Caco-2 (cell line): ENCODE measurements around the gene TMEM14B. TPM values are rescaled to one million over a fixed set of nuclear protein-coding genes. Genes with fewer than 3 reads are reported as not detected.

ENCODE experiments used
- BruUV-seq: library from RNA; stranded (reverse); fragments of 400-500 nt; replicated peaks from 2 replicates; lab custom pipeline; 2021; lab: Mats Ljungman, UMichigan
- CTCF ChIA-PET: fragments of 300-600 bp; sonication (Branson Sonifier 250); formaldehyde crosslinking; loops from one replicate; lab custom pipeline; 2022; ENCODE audit warnings: antibody characterized with exemption; lab: Charles Lee
- POLR2A ChIA-PET: fragments of 300-600 bp; sonication (Branson Sonifier 250); formaldehyde crosslinking; loops from one replicate; lab custom pipeline; 2022; ENCODE audit warnings: antibody characterized with exemption; lab: Charles Lee
- DNase-seq, 2 experiments: peaks; one replicate each; pipeline versions ENCODE4 v3.0.0 to v3.0.0-alpha.2; 2020 to 2022
- H3K27me3 ChIP-seq: replicated peaks from 2 replicates; pipeline ENCODE4 v1.6.0; 2011; ENCODE audit warnings: low read length; ENCODE audit not compliant: control insufficient read depth, insufficient read depth
- H3K36me3 ChIP-seq: 2 replicates; pipeline ENCODE4 v1.5.1; 2011; ENCODE audit warnings: low read length; ENCODE audit not compliant: control insufficient read depth, insufficient read depth
- H3K4me1 ChIP-seq: fragments of 250-450 bp; sonication (Bioruptor Pico); 2 replicates; pipeline ENCODE4 v1.5.1; 2020; ENCODE audit warnings: mild to moderate bottlenecking
- H3K4me3 ChIP-seq: 2 replicates; pipeline ENCODE4 v1.5.1; 2011; ENCODE audit warnings: low read depth, mild to moderate bottlenecking, control low read depth, low read length
- H3K9me3 ChIP-seq: fragments of 250-450 bp; sonication (Bioruptor Pico); 2 replicates; pipeline ENCODE4 v1.5.1; 2020; ENCODE audit warnings: mild to moderate bottlenecking, moderate library complexity
- H3K27ac Mint-ChIP-seq: one replicate; pipeline ENCODE4 v1.8.0; 2022; ENCODE audit warnings: mixed read lengths; ENCODE audit not compliant: unreplicated experiment
- H3K27me3 Mint-ChIP-seq: one replicate; pipeline ENCODE4 v1.8.0; 2022; ENCODE audit warnings: mixed read lengths; ENCODE audit not compliant: insufficient read depth, unreplicated experiment
- H3K36me3 Mint-ChIP-seq: one replicate; pipeline ENCODE4 v1.8.0; 2022; ENCODE audit warnings: mild to moderate bottlenecking, mixed read lengths; ENCODE audit not compliant: insufficient read depth, unreplicated experiment
- H3K4me1 Mint-ChIP-seq: one replicate; pipeline ENCODE4 v1.8.0; 2022; ENCODE audit warnings: low read depth, mixed read lengths; ENCODE audit not compliant: unreplicated experiment
- H3K4me3 Mint-ChIP-seq: one replicate; pipeline ENCODE4 v1.8.0; 2022; ENCODE audit warnings: mild to moderate bottlenecking, moderate library complexity, mixed read lengths; ENCODE audit not compliant: unreplicated experiment
- H3K9me3 Mint-ChIP-seq: one replicate; pipeline ENCODE4 v1.8.0; 2022; ENCODE audit warnings: mixed read lengths; ENCODE audit not compliant: unreplicated experiment
- intact Hi-C: fragments of 100-400 bp; cut with micrococcal nuclease; formaldehyde crosslinking; loops from one replicate; pipeline ENCODE4 v1.10.0; 2022; ENCODE audit not compliant: unreplicated experiment
- total RNA-seq: library from RNA; stranded (reverse); gene quantifications from 2 replicates; pipeline ENCODE4 v1.2.3, GENCODE V29; 2022
- TF ChIP-seq, protein P1 (sequence below), 2 experiments: fragments of 200-600 bp in 1 of 2; IDR thresholded peaks; 1 replicate in 1 of 2; 2 replicates in 1 of 2; pipeline versions ENCODE4 v1.5.1 to v1.8.0; 2011 to 2022; ENCODE audit warnings: antibody characterized with exemption in 1 of 2, control low read depth in 1 of 2, inconsistent platforms in 1 of 2, low read depth in 1 of 2, low read length in 1 of 2, mild to moderate bottlenecking in 1 of 2, moderate library complexity in 1 of 2; ENCODE audit not compliant: insufficient read depth in 1 of 2, severe bottlenecking in 1 of 2, unreplicated experiment in 1 of 2

Gene TMEM14B
- total RNA-seq, 1 experiment from 2014 or later: 105 TPM

DNA sequence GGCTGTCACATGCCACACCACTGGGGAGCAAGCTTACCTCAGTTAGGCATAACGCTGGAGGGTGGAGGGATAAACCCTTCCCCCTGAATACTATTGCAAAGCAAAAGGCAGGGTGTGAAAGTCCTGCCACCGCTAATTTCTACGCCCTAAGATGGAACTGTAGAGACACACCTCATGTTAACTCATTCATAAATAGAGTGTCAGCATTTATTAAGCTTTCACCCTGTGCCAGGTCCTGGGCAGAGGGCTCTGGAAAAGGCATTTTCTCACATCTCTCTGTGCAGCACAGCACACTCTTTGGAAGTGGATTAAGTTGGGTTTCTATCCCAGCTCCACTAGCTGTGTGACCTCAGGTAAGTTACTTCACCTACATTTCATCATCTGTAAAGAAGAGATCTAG, 21.8 kb downstream of the TMEM14B start:
- H3K36me3 Mint-ChIP-seq: peaks cover 11% of the 10 kb centered on the region
- no peaks in the 10 kb centered on the region for H3K9me3 Mint-ChIP-seq
- no peak for DNase-seq
- Histone ChIP-seq H3K9me3 (no peaks in the 10 kb centered on the region), H3K4me3 (no peak overlapping the region), H3K4me1 (no peaks in the 10 kb centered on the region), H3K36me3 (no peaks in the 10 kb centered on the region), H3K27me3 (no peaks in the 10 kb centered on the region)
- no peak overlapping the region for H3K27ac Mint-ChIP-seq
- no peak overlapping the region for H3K4me3 Mint-ChIP-seq
- TF ChIP-seq, protein P1, sequence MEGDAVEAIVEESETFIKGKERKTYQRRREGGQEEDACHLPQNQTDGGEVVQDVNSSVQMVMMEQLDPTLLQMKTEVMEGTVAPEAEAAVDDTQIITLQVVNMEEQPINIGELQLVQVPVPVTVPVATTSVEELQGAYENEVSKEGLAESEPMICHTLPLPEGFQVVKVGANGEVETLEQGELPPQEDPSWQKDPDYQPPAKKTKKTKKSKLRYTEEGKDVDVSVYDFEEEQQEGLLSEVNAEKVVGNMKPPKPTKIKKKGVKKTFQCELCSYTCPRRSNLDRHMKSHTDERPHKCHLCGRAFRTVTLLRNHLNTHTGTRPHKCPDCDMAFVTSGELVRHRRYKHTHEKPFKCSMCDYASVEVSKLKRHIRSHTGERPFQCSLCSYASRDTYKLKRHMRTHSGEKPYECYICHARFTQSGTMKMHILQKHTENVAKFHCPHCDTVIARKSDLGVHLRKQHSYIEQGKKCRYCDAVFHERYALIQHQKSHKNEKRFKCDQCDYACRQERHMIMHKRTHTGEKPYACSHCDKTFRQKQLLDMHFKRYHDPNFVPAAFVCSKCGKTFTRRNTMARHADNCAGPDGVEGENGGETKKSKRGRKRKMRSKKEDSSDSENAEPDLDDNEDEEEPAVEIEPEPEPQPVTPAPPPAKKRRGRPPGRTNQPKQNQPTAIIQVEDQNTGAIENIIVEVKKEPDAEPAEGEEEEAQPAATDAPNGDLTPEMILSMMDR (IDR thresholded peaks at IDR 0.05; ENCODE audit: insufficient read depth in 1 of 2, low read depth in 1 of 2, low read length in 1 of 2, severe bottlenecking in 1 of 2, unreplicated experiment in 1 of 2): no peak
- H3K4me1 Mint-ChIP-seq: peaks cover 11% of the 10 kb centered on the region
- POLR2A ChIA-PET: no interaction called here
- BruUV-seq: no TSS peak
- intact Hi-C loops: no loop called here
- H3K27me3 Mint-ChIP-seq: no peaks in the 10 kb centered on the region
- CTCF ChIA-PET: no interaction called here

DNA sequence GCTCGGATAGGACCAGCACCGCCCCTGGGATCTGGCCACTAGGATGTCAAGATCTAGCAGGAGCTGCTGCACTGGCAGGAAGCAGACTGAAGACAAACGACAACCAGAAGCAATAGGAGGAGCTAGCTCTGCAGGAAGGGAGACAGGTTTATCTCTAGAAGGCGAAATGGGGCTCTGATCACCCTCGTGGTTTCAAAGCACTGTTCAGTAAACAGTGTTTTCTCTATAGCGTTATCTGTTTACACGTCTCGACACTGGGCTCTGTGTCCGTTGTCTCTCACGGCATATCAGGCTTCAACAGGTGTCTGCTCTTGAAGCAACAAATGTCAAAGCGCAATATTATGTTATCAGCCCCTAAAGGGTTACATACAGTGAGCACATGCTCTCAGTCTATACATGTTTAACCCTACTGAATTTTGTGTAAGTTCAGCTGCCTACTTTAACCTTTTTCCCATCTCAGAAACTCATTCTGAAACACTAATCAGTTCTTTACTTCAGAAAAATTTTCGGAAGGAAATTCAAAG, 23.8 kb downstream of the TMEM14B start:
- TF ChIP-seq, protein P1 (IDR thresholded peaks at IDR 0.05; ENCODE audit: insufficient read depth in 1 of 2, low read depth in 1 of 2, low read length in 1 of 2, severe bottlenecking in 1 of 2, unreplicated experiment in 1 of 2): no peak
- POLR2A ChIA-PET: interaction anchor here (0.6 kb wide), 1 partner anchor 279 kb away, joined by 3 read pairs; no protein-coding TSS in a partner anchor

DNA sequence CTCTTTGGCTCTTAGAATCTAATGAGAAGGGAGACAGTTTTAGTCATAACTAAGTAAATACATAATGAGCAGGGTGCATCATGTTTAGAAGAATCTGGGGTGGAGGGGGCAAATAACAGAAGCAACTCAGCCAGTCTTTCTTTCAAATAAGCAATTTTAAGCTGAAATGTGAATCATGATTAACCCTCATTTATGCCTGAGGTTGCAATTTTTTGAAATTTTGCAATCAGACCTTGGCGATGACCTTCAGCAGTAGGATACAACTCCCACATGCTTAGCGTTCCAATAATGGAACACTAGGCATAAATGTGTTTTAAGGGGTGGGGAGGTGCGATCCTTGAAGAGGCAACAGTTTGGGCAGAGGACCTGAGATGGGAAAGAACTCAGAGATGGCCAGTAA, 30.6 kb downstream of the TMEM14B start:
- H3K4me3 Mint-ChIP-seq: no peak overlapping the region
- H3K36me3 ChIP-seq: peaks cover 1% of the 10 kb centered on the region; the same call in 1 of the 2 replicates
- BruUV-seq: no TSS peak
- H3K27me3 ChIP-seq: no peaks in the 10 kb centered on the region
- no peak overlapping the region for H3K27ac Mint-ChIP-seq
- peaks cover 23% of the 10 kb centered on the region for H3K36me3 Mint-ChIP-seq
- ChIA-PET CTCF (no interaction called here), POLR2A (no interaction called here)
- H3K27me3 Mint-ChIP-seq: no peaks in the 10 kb centered on the region
- TF ChIP-seq, protein P1 (IDR thresholded peaks at IDR 0.05; ENCODE audit: insufficient read depth in 1 of 2, low read depth in 1 of 2, low read length in 1 of 2, severe bottlenecking in 1 of 2, unreplicated experiment in 1 of 2): no peak
- intact Hi-C loops: no loop called here
- no peaks in the 10 kb centered on the region for H3K4me1 Mint-ChIP-seq
- no peaks in the 10 kb centered on the region for H3K9me3 Mint-ChIP-seq
- no peak for DNase-seq
- no peak overlapping the region for H3K4me3 ChIP-seq
- no peaks in the 10 kb centered on the region for H3K9me3 ChIP-seq
- no peaks in the 10 kb centered on the region for H3K4me1 ChIP-seq

More for the DNA sequence above, 23.8 kb downstream of the TMEM14B start:
- Mint-ChIP-seq H3K4me1 (peaks cover 11% of the 10 kb centered on the region), H3K4me3 (no peak overlapping the region), H3K9me3 (no peaks in the 10 kb centered on the region), H3K27ac (no peak overlapping the region), H3K36me3 (peaks cover 16% of the 10 kb centered on the region), H3K27me3 (no peaks in the 10 kb centered on the region)
- H3K9me3 ChIP-seq: no peaks in the 10 kb centered on the region
- peaks cover 1% of the 10 kb centered on the region; the same call in 1 of the 2 replicates for H3K36me3 ChIP-seq
- no TSS peak for BruUV-seq
- no peaks in the 10 kb centered on the region for H3K27me3 ChIP-seq
- CTCF ChIA-PET: no interaction called here
- no peaks in the 10 kb centered on the region for H3K4me1 ChIP-seq
- H3K4me3 ChIP-seq: no peak overlapping the region
- DNase-seq: peak in 1 of 2 experiments; percentile 17
- intact Hi-C loops: no loop called here
